Measurements from ENCODE around the gene TBC1D5.

DNA sequence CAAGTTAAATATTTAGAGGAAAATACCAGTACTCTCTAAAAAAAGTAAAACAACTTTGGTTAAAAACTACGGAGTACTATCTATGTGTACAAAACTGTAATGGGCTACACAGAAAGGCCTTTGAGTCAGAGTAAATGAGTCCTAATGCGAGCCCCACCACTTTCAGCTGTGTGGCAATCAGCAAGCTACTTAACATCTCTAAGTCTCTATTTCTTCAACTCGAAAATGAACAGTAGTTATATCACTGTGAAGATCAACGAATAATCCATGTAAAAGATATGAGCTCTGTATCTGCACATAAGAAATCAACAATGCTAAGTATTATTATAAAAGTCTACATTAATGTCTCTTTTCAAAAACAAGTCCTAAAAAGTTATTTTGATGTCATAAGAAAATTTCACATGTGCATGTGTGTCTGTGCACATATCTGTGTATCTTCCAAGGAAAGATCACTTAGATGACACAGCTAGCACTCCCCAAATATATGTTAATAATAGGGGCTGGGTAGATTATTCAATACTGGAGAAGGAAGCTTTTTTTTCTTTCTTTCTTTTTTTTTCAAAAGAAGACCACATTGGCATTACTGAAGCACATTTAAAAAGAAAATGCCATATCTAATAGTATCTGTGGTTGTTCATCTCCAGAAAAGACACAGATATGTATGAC, 58.8 kb downstream of the TBC1D5 start:
- TF ChIP-seq POLR2A (IDR thresholded peaks at IDR 0.05; ENCODE audit: low read length), result no peak
- TF ChIP-seq GATA1 (IDR thresholded peaks at IDR 0.05; ENCODE audit: low read depth, low read length), result no peak
